Measurements from ENCODE around the gene CYTH4. TPM values are rescaled to one million over a fixed set of nuclear protein-coding genes. Genes with fewer than 3 reads are reported as not detected.
A peak's percentile ranks its signal among the peaks of the same experiment; 100 is the strongest.

The CYTH4 gene
- total RNA-seq, 4 donors from 2014 or later, result 1.9 to 10.3 (median 3.4) TPM

DNA sequence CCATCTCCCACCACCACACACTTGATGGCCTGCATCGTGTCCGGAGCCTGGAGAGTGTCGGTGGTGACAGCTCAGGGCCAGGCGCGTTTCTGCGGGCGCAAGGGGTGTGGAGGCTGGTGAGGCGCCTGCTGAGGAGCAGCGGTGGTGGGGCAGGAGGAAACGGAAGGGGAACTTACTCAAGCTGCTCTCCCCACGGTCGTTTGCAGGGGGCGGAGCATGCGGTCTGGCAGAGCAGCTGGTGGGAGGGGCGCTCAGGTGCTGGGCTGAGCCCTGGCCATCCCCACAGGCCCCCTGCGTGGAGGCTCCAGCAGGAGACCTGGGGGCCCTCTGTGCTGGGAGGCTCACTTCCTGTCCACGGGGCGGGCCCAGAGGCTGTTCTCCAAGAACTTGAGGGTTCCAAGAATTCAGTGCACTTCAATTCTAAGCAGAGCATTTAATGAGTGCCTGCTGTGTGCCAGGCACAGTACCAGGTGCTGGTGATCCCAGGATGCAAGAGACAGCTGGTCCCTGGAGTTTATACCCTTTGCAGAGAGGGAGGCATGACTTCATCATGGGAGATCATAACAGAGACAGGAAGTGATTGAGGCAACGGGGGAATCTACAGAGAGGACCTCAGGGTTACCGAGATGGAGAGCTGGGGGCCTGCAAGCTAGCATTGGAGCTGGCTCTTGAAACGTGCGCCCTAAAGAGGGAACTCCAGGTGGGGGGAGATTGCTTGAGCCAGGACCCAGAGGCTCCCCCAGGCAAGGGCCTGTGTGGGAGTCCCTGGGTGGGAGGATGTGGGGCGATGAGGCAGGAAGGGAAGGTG is 38.0 kb upstream of the CYTH4 start, which contains the start of gene RAC2:
Gene RAC2 (minus strand): TSS at position 156 of the 808 bp plus-strand sequence. CDS start 121 bp downstream, at position 35.
- intact Hi-C loops (cut with DNase I), result no loop called here
- H3K36me3 ChIP-seq, result no peaks in the 10 kb centered on the region
- peaks cover 0 to 63% (median 0%) of the 10 kb centered on the region in 4 donors for H3K27me3 ChIP-seq
- H3K27ac ChIP-seq, result peak within 1 kb of the TSS; percentile 4 to 80 (median 66)
- TF ChIP-seq, protein P1, sequence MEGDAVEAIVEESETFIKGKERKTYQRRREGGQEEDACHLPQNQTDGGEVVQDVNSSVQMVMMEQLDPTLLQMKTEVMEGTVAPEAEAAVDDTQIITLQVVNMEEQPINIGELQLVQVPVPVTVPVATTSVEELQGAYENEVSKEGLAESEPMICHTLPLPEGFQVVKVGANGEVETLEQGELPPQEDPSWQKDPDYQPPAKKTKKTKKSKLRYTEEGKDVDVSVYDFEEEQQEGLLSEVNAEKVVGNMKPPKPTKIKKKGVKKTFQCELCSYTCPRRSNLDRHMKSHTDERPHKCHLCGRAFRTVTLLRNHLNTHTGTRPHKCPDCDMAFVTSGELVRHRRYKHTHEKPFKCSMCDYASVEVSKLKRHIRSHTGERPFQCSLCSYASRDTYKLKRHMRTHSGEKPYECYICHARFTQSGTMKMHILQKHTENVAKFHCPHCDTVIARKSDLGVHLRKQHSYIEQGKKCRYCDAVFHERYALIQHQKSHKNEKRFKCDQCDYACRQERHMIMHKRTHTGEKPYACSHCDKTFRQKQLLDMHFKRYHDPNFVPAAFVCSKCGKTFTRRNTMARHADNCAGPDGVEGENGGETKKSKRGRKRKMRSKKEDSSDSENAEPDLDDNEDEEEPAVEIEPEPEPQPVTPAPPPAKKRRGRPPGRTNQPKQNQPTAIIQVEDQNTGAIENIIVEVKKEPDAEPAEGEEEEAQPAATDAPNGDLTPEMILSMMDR (IDR thresholded peaks at IDR 0.05), result no peak
- TF ChIP-seq POLR2A (IDR thresholded peaks at IDR 0.05), result peak in 2 of 4 donors; percentile 36 to 57
- H3K4me3 ChIP-seq, result peak within 1 kb of the TSS; percentile 31 to 64 (median 40)
- peak; percentile 47 for DNase-seq
- H3K9me3 ChIP-seq, result no peaks in the 10 kb centered on the region
- WGBS, 2 donors, result 25 to 32% methylated on average over 8 to 9 of the region's 23 CpGs
- H3K4me1 ChIP-seq, result peaks cover 0 to 42% (median 7%) of the 10 kb centered on the region in 3 donors

DNA sequence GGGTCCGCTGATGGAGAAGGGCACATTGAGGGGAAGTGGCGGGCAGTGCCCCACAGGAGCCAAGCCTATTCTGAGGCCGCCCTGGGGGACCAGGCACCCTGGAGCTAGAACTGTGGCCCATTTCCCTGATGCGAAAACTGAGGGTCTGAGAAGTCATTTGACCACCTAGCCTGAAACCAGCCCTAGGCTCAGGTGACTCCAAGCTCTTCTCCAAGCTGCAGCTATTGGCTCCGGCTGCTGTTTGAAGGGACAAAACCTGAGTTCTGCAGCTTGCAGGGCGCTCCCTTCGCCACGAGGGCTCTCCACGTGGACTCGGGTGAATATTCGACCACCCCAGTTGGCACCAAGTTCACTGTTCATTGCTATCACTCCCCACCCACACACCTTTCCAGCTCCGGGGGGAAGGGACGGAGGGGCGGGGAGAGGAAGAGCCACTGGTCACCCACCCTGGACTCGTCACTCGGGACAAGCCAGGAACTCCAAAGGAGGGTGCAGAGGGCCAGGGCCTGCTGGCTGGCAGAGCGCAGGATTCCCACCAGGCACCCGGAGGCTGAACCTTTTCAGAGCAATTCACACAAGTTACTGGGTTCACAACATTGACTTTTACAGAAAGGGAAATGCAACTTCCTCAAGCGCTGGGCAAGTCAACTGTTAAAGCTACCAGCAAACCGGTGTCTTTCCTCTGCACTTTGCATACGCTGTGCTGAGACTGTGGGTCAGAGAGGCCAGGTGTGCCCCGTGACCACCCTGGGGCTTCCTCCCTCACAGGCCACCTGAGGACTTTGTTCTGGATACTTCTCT is 37.2 kb upstream of the CYTH4 start:
- TF ChIP-seq, protein P1 (IDR thresholded peaks at IDR 0.05), result no peak
- TF ChIP-seq POLR2A (IDR thresholded peaks at IDR 0.05), result peak in 1 of 4 donors; percentile 39

DNA sequence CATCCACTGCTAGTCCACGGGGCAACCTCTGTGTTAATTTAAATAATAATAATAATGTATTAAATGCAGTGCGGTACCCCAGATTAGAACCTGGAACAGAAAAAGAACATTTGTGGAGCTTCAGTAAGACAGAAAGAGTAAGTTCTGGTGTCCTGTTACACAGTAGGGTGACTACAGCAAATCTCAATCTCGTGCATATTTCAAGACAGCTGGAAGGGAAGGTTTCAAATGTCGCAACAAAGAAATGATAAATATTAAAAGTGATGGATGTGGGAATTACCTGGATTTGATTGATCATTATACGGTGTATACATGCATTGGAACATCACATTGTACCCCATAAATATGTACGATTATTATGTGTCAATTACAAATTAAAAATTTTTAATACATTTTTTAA is 36.6 kb upstream of the CYTH4 start:
- Histone ChIP-seq H3K9me3 (no peaks in the 10 kb centered on the region), H3K4me1 (peaks cover 0 to 42% (median 7%) of the 10 kb centered on the region in 3 donors), H3K27ac (no peak overlapping the region), H3K4me3 (no peak overlapping the region), H3K36me3 (no peaks in the 10 kb centered on the region), H3K27me3 (peaks cover 0 to 61% (median 0%) of the 10 kb centered on the region in 4 donors)
- intact Hi-C loops (cut with DNase I), result no loop called here
- WGBS, 2 donors, result 57 to 63% methylated on average over 6 of the region's 6 CpGs
- DNase-seq, result no peak
- no peak for TF ChIP-seq POLR2A (IDR thresholded peaks at IDR 0.05)
- TF ChIP-seq, protein P1 (IDR thresholded peaks at IDR 0.05), result no peak

More for the DNA sequence above, 37.2 kb upstream of the CYTH4 start:
- peak overlapping the region in 2 of 4 donors; percentile 77 to 80 for H3K27ac ChIP-seq
- no peaks in the 10 kb centered on the region for H3K9me3 ChIP-seq
- 44 to 62% methylated on average over 8 to 10 of the region's 22 CpGs for WGBS, 2 donors
- H3K4me3 ChIP-seq, result no peak overlapping the region
- intact Hi-C loops (cut with DNase I), result no loop called here
- H3K36me3 ChIP-seq, result no peaks in the 10 kb centered on the region
- peaks cover 0 to 65% (median 0%) of the 10 kb centered on the region in 4 donors for H3K27me3 ChIP-seq
- no peak for DNase-seq
- H3K4me1 ChIP-seq, result peaks cover 0 to 42% (median 7%) of the 10 kb centered on the region in 3 donors

DNA sequence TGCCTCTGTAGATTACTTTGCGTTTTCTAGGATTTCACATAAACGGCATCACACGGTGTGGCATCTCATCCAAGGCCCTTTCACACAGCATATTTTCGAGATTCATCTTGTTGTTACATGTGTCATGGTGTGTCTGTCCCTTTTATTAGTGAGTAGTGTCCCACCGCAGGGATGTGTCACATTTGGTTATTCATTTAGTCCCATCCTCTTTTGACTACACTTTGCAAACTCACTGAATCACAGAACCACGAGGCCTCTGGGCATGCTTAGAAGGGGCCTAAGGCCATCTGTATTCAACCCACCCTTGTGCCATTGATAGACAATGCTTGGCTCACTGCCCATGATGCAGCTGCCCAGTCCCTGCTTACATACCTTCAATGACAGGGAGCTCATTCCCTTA is 34.1 kb upstream of the CYTH4 start:
- no peak for TF ChIP-seq POLR2A (IDR thresholded peaks at IDR 0.05)
- TF ChIP-seq, protein P1 (IDR thresholded peaks at IDR 0.05), result no peak
- 42 to 43% methylated on average over 6 of the region's 6 CpGs for WGBS, 2 donors
- no peaks in the 10 kb centered on the region for H3K9me3 ChIP-seq
- no peak overlapping the region for H3K27ac ChIP-seq
- H3K4me1 ChIP-seq, result peaks cover 0 to 19% (median 7%) of the 10 kb centered on the region in 3 donors
- no peaks in the 10 kb centered on the region for H3K36me3 ChIP-seq
- H3K4me3 ChIP-seq, result peak overlapping the region in 1 of 4 donors; percentile 18
- peaks cover 0 to 55% (median 0%) of the 10 kb centered on the region in 4 donors for H3K27me3 ChIP-seq
- intact Hi-C loops (cut with DNase I), result no loop called here
- DNase-seq, result no peak
